ENCODE data around the gene PNPLA5.

GRCh38 chr22:43878831-43879550 is 12.8 kb downstream of the PNPLA5 start:
- TF ChIP-seq CTCF (IDR thresholded peaks at IDR 0.05), result no peak
- no peak for TF ChIP-seq POLR2A (IDR thresholded peaks at IDR 0.05)
